HepG2 (cell line): ENCODE data around the gene NFATC3. TPM values are rescaled to one million over a fixed set of nuclear protein-coding genes. Genes with fewer than 3 reads are reported as not detected.

Source experiments
- GABPB1 ChIP-seq: IDR thresholded peaks from 2 replicates; pipeline ENCODE4 v1.6.1; 2016; ENCODE audit warnings: mild to moderate bottlenecking, missing genetic modification reagents, moderate library complexity, missing compliant biosample characterization
- GMEB2 ChIP-seq: IDR thresholded peaks from 2 replicates; pipeline ENCODE4 v1.6.1; 2016; ENCODE audit warnings: missing biosample characterization, missing genetic modification reagents, low read depth
- GRHL1 ChIP-seq: sonication (generic); formaldehyde crosslinking; conservative IDR thresholded peaks from 2 replicates; pipeline ENCODE4 v1.8.0; 2022; ENCODE audit warnings: missing genetic modification reagents
- HOXA5 ChIP-seq: sonication (generic); formaldehyde crosslinking; IDR thresholded peaks from 2 replicates; pipeline ENCODE4 v1.4.0; 2020; ENCODE audit warnings: missing genetic modification reagents
- IKZF1 ChIP-seq: fragments of 450-650 bp; IDR thresholded peaks from 2 replicates; pipeline ENCODE4 v1.7.1; 2016
- LCORL ChIP-seq, 2 experiments: fragments of 450-650 bp in 1 of 2; sonication (generic) in 1 of 2; formaldehyde crosslinking in 1 of 2; IDR thresholded peaks; 2 replicates each; pipeline versions ENCODE4 v1.5.0 to v1.6.1; 2017 to 2020; ENCODE audit warnings: antibody characterized with exemption in 1 of 2, missing genetic modification reagents in 1 of 2
- NR2F6 ChIP-seq, 2 experiments: IDR thresholded peaks; 2 replicates each; pipeline ENCODE4 v1.6.1; 2016; ENCODE audit warnings: antibody characterized with exemption in 1 of 2, mild to moderate bottlenecking in 1 of 2
- PTBP1 ChIP-seq: fragments of 200-400 bp; formaldehyde crosslinking; IDR thresholded peaks from 2 replicates; pipeline ENCODE4 v1.6.1; 2018; ENCODE audit warnings: low read length, low read depth; ENCODE audit not compliant: poor library complexity, severe bottlenecking
- RBM39 ChIP-seq: fragments of 200-400 bp; formaldehyde crosslinking; IDR thresholded peaks from one replicate; pipeline ENCODE4 v1.6.1; 2018; ENCODE audit warnings: antibody characterized with exemption, mild to moderate bottlenecking, low read depth, low read length; ENCODE audit not compliant: poor library complexity, severe bottlenecking
- TFDP2 ChIP-seq: sonication (generic); formaldehyde crosslinking; IDR thresholded peaks from 2 replicates; pipeline ENCODE4 v1.4.0; 2020; ENCODE audit warnings: missing genetic modification reagents
- ZFY ChIP-seq: sonication (generic); formaldehyde crosslinking; IDR thresholded peaks from 2 replicates; pipeline ENCODE4 v1.4.0; 2020; ENCODE audit warnings: missing genetic modification reagents
- ZNF441 ChIP-seq: sonication (generic); formaldehyde crosslinking; IDR thresholded peaks from 2 replicates; pipeline ENCODE4 v1.7.0; 2021; ENCODE audit warnings: missing genetic modification reagents, borderline replicate concordance
- ZNF446 ChIP-seq: sonication (generic); formaldehyde crosslinking; IDR thresholded peaks from 2 replicates; pipeline ENCODE4 v1.5.0; 2020; ENCODE audit warnings: mild to moderate bottlenecking, missing genetic modification reagents
- ZNF460 ChIP-seq: sonication (generic); formaldehyde crosslinking; IDR thresholded peaks from 2 replicates; pipeline ENCODE4 v1.5.1; 2020; ENCODE audit warnings: missing genetic modification reagents, mild to moderate bottlenecking, borderline replicate concordance
- ZNF552 ChIP-seq: sonication (generic); formaldehyde crosslinking; IDR thresholded peaks from 2 replicates; pipeline ENCODE4 v1.9.0; 2022; ENCODE audit warnings: missing genetic modification reagents, mild to moderate bottlenecking, borderline replicate concordance
- ZNF556 ChIP-seq: sonication (generic); formaldehyde crosslinking; IDR thresholded peaks from 2 replicates; pipeline ENCODE4 v1.4.0; 2020; ENCODE audit warnings: mild to moderate bottlenecking, missing genetic modification reagents, borderline replicate concordance
- ZNF607 ChIP-seq: sonication (generic); formaldehyde crosslinking; IDR thresholded peaks from 2 replicates; pipeline ENCODE4 v1.5.1; 2020; ENCODE audit warnings: missing genetic modification reagents, mild to moderate bottlenecking, borderline replicate concordance
- ZNF749 ChIP-seq: sonication (generic); formaldehyde crosslinking; IDR thresholded peaks from 2 replicates; pipeline ENCODE4 v1.8.0; 2022; ENCODE audit warnings: mild to moderate bottlenecking, missing genetic modification reagents, moderate library complexity, borderline replicate concordance
- polyA plus RNA-seq, 8 experiments: library from polyadenylated mRNA; depleted of rRNA in 3 of 8; stranded (reverse) in 7 of 8; unstranded in 1 of 8; fragments of >200 nt; fragmentation: Illumina TruSeq in 4 of 8; extraction: Trizol in 4 of 8; gene quantifications; 2 replicates each; pipeline versions ENCODE4 v1.2.1 to v1.2.3, GENCODE V29; 2011 to 2016; ENCODE audit warnings: low read depth in 4 of 8, missing spikeins in 1 of 8, mixed read lengths in 1 of 8; ENCODE audit not compliant: insufficient read depth in 1 of 8
- total RNA-seq, 5 experiments: library from RNA; depleted of rRNA; stranded (reverse); fragments of >200 nt; fragmentation: Illumina TruSeq; extraction: Trizol; gene quantifications; 2 replicates each; pipeline ENCODE4 v1.2.3, GENCODE V29; 2016; ENCODE audit warnings: low read depth in 1 of 5
- TF ChIP-seq, protein P1 (sequence below): sonication (generic); formaldehyde crosslinking; IDR thresholded peaks from 2 replicates; pipeline ENCODE4 v1.5.0; 2020; ENCODE audit warnings: mild to moderate bottlenecking, missing genetic modification reagents, moderate library complexity
- TF ChIP-seq, protein P2 (sequence below): sonication (generic); formaldehyde crosslinking; IDR thresholded peaks from 2 replicates; pipeline ENCODE4 v1.9.0; 2021; ENCODE audit warnings: missing genetic modification reagents, mild to moderate bottlenecking, borderline replicate concordance

Gene NFATC3
- total and polyA plus RNA-seq, 2 of the 13 experiments (the other 11 are each of a cell fraction or from before 2014, with no cell fraction given) = 52.6 to 62.7 TPM

DNA sequence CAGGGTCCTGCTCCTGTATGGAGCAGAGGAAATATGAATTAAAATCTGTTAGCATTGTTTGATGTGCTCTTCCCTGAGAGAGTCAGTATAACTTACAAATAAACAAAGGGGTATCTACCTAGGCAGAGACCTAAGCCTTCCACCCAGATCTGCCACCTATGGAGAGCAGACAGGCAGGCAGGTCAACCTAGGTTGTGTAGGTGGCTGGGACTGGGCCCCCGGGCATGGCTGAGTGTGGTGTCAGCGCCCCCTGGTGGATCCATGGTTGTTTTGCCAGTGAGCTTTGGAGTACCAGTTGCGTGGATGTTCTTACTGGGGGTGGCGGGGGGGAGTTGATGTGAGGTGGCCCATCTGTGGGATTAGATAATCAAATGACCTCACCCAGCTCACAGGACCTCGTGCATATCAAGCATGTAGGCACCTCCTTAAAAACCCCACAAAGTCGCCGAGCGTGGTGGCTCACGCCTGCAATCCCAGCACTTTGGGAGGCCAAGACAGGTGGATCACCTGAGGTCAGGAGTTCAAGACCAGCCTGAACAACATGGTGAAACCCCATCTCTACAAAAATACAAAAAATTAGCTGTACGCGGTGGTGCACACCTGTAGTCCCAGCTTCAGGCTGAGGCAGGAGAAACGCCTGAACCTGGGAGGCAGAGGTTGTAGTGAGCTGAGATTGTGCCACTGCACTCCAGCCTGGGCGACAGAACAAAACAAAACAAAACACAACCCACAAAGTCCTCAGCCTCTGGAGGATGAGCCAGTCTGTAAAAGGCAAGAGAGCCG is 44.5 kb upstream of the NFATC3 start (continued):
- TF ChIP-seq ZNF460 (no peak), IKZF1 (no peak), ZNF441 (CRISPR knock-in tag) (no peak), RBM39 (no peak), LCORL (IDR thresholded peaks at IDR 0.05) (no peak), LCORL (CRISPR knock-in tag; IDR thresholded peaks at IDR 0.05) (peak; percentile 49; the same call in 1 of the 2 replicates), TFDP2 (no peak), ZFY (CRISPR knock-in tag) (peak; percentile 45), NR2F6 (IDR thresholded peaks at IDR 0.05) (no peak), NR2F6 (CRISPR knock-in tag; IDR thresholded peaks at IDR 0.05) (peak; percentile 70; the same call in 1 of the 2 replicates), ZNF552 (CRISPR knock-in tag) (no peak), HOXA5 (CRISPR knock-in tag) (0 out of 2 replicates have a peak, but pooled peaks have one; percentile 19), ZNF749 (CRISPR knock-in tag) (no peak), PTBP1 (no peak), GMEB2 (CRISPR knock-in tag) (no peak), GABPB1 (CRISPR knock-in tag) (0 out of 2 replicates have a peak, but pooled peaks have one; percentile 14), ZNF556 (CRISPR knock-in tag) (no peak), ZNF446 (CRISPR knock-in tag) (no peak), ZNF607 (CRISPR knock-in tag) (peak; percentile 55; the same call in 1 of the 2 replicates), GRHL1 (CRISPR knock-in tag) (no peak)
- TF ChIP-seq, protein P1, sequence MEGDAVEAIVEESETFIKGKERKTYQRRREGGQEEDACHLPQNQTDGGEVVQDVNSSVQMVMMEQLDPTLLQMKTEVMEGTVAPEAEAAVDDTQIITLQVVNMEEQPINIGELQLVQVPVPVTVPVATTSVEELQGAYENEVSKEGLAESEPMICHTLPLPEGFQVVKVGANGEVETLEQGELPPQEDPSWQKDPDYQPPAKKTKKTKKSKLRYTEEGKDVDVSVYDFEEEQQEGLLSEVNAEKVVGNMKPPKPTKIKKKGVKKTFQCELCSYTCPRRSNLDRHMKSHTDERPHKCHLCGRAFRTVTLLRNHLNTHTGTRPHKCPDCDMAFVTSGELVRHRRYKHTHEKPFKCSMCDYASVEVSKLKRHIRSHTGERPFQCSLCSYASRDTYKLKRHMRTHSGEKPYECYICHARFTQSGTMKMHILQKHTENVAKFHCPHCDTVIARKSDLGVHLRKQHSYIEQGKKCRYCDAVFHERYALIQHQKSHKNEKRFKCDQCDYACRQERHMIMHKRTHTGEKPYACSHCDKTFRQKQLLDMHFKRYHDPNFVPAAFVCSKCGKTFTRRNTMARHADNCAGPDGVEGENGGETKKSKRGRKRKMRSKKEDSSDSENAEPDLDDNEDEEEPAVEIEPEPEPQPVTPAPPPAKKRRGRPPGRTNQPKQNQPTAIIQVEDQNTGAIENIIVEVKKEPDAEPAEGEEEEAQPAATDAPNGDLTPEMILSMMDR (CRISPR knock-in tag) = peak; percentile 95
- TF ChIP-seq, protein P2, sequence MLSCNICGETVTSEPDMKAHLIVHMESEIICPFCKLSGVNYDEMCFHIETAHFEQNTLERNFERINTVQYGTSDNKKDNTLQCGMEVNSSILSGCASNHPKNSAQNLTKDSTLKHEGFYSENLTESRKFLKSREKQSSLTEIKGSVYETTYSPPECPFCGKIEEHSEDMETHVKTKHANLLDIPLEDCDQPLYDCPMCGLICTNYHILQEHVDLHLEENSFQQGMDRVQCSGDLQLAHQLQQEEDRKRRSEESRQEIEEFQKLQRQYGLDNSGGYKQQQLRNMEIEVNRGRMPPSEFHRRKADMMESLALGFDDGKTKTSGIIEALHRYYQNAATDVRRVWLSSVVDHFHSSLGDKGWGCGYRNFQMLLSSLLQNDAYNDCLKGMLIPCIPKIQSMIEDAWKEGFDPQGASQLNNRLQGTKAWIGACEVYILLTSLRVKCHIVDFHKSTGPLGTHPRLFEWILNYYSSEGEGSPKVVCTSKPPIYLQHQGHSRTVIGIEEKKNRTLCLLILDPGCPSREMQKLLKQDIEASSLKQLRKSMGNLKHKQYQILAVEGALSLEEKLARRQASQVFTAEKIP = no peak
